GM19438 (cell line): ENCODE data around the gene NDUFB10.
"Not testable (repeated sequence)": the region's sequence is repeated elsewhere in the genome, so short reads cannot be mapped to it uniquely, and the experiment has no call there.

Experiments
- ATAC-seq: cut with Tn5 transposase; IDR thresholded peaks from one replicate; pipeline ENCODE4 v1.9.1; 2021; ENCODE audit warnings: low read depth; ENCODE audit not compliant: unreplicated experiment

Gene NDUFB10

DNA sequence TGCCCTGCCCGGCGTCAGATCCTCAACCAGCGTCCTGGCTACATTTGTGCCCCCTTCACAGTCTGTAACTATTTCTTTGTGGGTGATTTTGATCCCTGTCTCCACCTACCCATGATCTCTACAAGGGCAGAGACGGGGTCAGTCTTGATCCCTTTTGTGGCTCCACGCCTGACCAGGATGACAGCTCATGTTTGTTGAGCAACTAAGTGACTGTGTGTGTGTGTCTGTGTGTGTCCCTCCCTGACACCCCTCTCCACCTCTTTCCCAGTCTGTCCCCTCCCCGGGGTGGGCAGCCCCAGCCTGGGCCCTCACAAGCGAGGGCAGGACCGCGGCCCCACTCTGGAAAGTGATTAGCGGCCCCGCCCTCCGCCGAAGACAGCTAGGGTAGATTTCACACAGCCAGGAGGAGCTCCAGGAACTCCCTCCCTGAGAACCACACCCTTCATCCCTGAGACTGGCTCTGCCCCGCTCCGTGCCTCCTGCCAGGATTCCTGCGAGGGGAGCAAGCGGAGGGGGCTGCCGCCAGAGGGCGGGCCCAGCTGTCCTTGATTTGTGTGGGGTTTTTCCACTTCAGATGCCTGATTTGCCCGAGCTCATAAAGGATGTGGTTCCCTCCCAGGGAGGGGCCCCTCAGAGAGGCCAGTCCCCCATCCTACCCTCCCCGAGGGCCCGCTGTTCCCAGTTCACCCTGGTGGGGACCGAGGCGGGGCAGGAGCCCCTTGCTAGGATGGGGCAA, 35.9 kb upstream of the NDUFB10 start:
- ATAC-seq = no peak

DNA sequence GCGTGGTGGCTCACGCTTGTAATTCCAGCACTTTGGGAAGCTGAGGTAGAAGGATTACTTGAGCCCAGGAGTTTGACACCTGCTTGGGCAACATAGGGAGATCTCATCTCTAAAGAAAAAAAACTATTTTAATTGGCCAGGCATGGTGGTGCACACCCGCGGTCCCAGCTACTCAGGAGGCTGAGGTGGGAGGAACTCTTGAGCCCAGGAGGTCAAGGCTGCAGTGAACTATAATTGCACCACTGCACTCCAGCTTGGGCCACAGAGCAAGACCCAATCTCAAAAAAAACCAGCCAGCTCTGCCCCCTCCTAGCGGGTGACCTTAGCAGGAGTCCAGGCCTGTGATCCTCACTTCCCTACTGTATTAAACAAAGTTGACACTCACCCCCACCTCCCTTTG, 35.2 kb upstream of the NDUFB10 start:
- ATAC-seq = no peak

DNA sequence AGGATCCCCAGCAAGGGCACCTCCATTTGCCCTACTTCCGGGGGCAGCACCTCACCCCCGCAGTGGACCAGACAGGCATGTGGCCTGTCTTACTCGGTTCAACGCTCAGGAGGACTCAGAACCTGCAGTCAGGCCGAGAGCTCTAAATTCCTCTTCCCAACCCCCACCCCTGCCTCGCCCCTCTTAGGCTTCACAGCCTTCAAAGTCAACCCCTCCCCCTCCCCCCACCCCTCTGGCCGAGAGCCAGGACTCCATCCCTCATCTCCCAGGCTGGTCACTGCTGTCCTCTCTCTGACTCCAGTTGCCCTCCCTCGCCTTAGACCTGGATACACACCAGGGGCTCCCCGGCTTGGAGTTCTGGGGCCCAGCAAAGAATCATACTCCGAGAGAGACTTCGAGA, 33.1 kb upstream of the NDUFB10 start:
- no peak for ATAC-seq

DNA sequence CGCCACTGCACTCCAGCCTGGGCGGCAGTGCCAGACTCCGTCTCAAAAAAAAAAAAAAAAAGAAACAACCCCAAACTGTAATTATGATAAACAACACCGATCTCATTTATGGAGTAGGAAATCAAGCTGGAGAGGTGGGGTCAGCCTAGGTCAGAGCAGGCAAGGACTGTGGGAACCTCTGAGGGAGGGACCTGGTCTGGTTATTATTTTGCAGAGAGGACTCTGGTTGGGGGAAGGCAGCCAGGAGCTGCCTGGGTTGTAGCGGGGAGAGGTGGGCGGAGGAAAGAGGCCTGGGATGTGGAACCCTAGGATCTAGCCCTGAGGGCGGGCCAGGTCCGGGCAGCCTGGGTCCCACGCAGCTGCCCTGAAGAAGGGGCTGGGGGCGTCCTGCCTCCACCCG, 30.2 kb upstream of the NDUFB10 start:
- ATAC-seq = peak; percentile 29

DNA sequence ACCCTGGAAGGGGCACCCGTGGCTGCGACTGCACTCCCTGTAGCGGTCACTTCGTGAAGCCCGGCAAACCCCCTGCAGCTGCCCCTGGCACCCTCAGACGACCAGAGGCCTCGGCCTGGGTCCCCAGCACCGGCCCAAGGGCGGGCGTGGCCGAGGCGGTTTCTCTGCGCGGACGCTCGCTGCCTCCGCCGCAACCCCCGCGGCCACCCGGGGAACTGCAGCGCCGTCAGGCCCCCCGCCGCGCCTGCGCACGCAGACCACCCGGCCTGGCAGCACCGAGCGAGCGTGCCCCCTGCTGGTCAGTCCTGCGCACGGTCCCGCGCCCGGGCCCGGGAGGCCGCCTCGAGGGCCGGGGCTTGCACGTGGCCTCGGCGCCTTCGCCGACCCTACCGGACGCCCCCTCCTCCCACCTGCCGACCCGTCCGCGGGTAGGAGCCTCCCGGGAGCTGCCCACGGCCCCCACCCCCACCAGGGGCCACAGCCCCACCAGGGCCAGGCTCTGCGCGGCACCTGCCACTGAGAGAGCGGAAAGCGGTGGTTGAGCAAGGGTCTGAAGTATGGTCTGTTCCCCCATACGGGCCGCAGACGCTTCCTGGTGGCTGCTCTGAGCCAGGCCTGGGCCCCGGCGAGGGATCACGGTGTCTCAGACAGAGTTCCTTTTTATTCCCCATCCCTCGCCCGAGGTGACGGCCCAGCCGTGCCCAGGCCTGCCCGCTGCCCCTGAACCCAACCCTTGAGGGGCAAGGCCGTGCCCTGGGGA, 29.6 kb upstream of the NDUFB10 start:
- peak; percentile 79 for ATAC-seq

DNA sequence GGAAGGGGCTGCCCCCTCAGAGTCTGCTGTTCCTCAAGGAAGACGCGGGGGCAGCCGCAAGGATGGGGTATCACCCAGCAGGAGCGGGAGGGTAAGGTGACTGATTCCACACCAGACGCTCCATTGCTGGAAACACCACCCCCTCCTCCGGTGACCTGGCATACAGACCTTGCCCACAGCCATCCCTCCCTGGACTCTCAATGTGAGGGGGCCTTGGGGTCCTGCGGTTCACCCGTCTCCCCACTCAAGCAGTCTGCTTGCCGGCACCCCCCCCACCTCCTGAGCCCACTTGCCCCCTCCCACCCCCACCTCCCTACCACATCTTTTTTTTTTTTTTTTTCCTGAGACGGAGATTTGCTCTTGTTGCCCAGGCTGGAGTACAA, 29.0 kb upstream of the NDUFB10 start:
- no peak for ATAC-seq

DNA sequence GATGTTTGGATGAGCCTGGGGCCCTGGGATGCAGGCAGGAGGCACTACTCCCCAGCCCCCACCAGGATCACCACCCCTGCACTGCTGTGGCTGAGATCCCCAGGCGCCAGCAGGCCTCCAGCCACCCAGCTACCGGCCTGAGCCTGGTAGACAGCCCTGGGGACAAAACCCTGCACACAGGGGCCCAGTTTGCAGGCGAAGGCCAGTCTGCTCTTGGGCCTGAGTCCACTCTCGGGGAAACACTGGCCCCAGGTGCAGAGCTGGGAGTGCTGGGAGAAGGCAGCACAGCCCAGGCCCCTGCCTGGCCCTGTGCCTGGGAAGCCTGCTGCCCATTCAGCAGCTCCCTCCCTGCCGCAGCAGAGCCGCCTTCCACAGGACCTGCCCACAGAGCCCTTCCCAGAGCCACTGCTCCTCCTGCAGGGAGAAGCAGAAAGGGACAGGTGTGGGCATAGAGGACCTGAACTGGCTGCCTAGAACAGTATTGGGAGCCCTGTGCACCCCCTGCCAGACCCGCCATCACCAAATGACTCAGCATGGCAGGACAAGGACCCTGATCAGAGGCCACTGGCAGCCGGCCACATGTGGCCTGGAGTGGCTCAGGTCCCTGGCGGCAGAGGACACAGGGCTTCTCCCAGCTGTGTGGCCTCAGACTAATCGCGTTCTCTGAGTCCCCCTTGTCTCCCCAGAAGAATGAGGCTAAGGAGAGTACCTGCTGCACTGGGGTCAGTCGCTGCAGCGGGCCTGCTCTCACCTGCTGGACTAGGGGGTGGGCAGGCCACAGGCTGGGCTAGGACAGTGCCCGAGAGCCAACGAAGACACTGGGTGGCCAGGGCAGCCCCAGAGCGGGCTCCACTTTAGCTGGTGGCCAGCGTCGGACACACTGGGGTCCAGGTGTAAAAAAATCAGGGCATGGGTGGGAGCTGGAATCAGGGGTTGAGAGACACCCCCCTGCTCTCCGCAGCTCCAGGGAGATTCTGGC, 27.0 kb upstream of the NDUFB10 start:
- no peak for ATAC-seq

DNA sequence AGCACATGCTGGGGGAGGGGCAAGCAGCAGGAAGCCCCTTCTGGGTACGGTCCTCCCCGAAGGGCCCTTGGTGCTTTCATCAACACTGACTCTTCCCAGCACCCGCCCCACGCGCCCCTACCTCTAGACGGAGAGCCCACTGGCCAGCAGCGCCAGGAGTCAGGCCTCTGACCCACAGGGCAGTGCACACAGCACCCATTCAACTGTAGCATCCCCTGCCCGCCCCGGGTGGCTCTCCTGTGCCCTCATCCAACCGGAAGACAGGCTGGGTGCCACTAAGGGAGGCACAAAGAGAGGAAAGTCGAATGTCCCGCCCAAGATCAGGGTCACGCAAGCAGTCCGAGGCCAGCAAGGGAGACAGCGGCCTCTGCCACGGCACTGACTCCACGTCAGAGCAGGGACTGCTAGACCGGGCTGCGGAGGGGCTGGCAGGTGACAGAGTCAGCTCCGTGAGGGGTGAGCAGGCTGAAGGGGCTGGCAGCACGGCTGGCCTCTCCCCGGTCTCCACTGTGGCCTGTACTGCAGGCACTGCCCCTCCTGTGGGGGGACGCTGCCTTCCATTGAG, 26.2 kb upstream of the NDUFB10 start:
- no peak for ATAC-seq

DNA sequence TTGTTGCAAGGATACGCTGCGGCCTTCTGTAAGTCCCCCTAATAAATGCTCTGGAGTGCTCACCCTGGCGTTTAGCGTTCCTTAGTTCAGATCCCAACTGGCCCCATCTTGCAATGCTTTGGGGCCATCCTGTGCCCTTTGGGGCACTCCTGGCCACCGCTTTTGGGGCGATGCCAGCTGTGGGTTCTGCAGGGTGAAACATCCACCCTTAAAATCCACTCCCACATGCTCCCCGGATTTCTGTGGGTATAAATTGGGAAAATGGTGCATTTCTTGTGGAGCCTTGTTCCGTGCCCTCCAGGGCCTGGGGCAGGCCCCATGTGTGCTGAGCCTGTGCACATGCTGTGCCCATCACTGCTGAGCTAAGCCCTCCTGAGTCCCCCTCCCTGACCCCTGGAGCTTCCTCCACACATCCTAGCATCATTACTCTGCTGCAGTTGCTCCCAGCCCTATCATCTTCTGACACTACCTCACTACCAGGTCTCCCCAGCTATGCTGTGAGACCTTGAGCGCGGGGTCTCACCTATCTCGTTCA, 22.3 kb upstream of the NDUFB10 start:
- ATAC-seq = no peak

DNA sequence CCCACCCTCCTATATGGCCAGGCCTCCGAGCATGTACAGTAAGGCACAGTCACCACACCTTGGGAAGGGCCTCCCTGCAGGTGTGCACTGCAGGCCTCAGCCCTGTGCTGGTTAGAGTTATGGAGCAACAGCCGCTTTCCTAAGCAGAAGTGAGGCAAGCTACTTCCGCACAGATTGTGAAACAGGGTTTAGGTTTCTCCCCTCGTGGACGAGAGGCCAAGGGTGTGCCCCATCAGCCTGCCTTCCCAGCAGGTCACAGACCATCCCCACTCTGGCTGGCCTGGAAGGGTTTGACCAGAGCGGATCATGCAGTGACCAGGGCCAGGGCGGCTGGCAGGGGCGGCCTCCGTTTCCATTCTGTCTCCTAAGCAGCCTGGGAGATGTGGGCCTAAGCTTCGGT, 21.0 kb upstream of the NDUFB10 start:
- ATAC-seq = no peak

DNA sequence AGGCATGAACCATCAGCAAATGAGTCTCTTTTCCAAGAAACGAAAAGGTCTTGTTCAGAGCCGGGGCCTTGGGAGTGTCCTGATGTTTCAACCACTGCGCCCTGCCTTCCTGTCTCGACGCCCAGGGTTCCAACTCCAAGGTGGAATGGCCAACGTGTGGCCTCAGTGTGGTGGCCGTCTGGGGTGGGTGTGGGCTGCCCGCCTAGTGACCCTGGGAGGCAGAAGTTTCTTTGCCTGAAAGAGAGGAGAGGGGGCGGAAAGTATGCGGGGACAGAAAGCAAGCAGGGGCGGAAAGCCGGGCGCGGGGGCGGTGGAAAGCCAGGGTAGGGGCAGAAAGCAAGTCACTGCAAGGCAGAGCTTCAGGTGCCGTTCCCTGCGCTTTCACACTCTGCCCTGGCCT, 20.4 kb upstream of the NDUFB10 start:
- ATAC-seq = no peak

DNA sequence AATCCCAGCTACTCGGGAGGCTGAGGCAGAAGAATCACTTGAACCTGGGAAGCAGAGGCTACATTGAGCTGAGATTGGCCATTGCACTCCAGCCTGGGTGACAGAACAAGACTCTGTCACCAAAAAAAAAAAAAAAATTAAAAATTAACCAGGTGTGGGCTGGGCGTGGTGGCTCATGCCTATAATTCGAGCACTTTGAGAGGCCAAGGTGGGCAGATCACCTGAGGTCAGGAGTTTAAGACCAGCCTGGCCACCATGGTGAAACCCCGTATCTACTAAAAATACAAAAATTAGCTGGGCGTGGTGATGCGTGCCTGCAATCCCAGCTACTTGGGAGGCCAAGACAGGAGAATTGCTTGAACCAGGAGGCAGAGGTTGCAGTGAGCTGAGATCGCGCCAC, 19.5 kb upstream of the NDUFB10 start:
- ATAC-seq = not testable (repeated sequence)

DNA sequence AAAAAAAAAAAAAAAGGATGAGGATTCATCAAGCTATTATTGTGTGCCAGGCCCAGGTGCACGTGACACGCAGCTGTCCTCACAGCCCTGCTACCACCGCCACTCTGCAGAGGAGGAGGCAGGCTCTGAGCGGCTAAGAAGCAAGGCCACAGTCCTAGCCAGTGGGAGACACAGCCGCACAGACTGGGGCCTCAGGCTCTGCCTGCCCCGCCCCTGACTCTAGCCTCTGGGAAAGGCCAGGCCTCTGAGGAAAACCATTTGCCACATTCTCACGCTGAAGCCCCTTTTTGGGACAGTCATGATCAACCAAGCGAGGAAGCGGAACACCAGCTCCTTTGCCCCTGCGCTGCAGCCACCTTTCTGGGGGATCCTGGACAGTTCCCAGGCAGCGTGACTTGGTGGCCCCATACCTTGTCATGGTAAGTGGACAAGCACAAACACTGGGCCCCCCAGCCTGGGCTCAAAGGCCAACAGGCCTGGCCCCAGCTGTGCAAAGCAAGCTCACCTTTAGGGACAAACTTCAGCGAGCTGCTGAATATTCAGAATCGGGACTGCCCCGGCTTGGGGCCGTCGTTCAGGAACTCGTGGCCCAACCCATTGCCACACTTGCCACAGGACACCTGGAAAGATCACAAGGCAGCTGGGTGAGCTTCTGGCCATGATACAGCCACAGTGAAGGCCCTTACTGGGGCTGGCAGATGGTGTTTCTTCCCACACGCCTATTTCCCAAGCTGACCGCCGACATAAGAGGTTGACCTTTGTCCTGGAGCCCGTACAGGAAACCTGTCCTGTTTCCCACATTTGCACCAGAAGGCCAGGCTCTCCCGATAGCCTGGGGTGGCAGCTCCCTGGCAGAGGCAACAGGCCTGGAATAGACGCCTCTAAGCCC, 18.8 kb upstream of the NDUFB10 start:
- ATAC-seq = no peak

DNA sequence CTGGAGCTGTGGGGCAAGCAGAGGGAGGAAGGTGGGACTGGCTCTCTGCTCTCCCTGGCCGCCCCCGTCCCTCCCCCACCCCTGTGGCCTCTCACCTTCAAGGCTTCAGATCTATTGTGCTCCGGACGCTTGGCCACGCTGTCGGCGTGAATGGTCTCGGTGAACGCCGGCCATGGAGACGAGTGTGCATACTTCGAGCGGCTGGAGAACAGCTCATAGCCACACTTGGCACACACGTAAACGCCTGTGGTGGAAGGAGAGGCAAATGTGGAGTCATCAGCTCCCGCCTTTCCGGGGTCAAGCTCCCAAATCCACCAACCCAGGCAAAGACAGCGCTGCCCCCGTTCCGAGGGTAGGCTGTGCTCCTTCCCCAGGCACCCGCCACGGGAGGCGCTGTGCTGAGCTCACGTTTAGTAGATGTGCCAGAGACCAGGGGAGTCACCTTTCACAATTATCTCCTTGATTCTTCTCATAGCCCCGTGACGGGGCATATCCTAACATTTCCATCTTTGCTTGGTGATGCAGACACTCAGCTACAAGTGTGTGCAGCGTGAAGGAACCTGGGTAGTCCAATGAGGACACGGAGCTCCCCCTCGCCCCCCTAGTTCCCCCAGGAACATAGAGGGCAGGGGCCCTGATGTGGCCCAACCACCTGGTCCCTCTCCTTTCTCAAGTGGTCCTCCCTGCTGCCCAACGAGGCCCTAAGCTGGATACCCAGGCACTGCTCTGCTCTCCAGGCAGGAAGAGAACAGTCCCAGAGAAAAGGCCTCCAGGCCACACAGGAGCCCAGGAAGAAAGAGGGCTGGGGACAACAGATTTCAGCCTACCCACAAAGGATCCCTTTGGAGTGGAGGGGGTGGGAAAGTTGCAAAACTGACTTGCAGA, 17.9 kb upstream of the NDUFB10 start:
- no peak for ATAC-seq

DNA sequence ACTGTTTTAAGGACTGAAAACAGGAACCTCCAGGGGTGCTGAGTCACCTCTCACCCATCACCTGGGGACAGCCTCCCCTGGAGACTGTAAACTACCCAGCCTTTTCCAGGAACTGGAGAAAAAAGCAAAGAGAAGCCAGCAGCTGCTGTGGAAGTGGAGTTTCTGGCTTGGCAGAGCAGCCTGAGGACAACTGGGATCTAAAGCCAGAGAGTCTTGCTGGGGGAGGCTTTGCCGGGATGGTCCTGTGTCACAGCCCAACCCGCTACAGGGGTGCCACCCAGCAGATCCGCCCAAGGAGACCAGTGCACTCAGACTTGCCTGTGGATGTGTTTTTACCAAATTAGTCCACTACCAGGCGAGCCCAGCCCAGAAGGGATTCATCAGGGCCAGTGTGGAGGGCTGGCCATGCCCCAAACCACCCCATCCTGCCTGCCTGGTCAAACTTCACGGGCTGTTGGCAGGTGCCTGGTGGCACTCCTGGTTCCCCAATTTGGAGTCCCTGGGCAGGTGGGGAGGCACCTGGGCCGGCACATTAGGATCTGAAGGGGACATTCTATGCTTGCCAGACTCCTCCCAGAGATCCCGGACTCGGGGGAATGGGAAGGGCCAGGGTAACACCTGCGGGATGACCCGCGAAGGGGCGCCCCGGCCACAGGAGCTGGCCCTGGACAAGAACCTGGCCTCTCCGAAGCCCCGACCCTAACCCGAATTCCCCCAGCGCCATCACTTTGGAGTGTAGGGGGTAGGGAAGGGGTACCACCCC, 17.1 kb upstream of the NDUFB10 start:
- no peak for ATAC-seq

DNA sequence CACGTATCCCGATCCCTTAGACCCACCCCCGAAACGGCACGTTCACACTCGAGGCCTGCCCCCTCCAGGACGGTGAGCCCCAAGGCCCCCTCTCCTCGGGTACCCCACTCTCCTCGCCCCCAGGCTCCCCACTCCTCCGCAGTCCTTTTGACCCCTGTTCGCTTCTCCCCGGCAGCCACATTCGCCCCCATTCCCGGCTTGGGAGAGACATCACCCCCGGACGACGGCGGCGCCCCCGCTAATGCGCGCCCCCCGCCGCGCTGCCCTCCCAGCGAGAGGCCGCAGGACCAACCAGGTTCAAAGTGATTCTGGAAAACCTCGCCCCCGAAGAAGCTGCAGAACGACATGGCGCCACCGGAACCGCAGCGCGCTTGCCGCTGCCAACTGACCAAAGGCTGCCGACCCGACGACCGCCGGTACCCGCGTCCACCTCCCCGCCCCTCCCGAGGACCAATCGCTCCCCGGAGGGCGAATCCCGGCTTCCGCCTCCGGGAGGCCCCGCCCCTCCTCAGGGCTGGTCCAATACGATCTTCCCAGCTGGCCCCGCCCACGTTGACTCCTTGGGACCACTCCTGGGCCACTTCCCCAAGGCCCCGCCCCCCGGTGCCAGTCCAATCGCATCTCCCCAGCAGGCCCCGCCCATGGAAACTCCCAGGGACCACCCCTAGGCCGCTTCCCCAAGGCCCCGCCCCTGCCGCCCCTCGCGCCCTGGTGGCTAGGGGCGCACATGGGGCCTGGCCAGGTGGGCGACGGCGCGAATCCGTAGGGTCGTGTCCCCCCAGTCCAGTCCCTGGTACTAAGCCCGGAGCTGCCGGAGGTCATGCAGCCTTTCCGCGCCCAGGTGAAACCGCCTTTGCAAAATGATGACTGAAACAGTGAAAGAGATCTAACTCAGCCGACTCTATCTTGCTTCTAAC, 16.3 kb upstream of the NDUFB10 start, which contains the start of gene MSRB1:
TSS of gene MSRB1 (minus strand) at position 390 of the 917 bp plus-strand sequence. CDS start at position 347, 43 bp downstream.
- ATAC-seq = peak; percentile 93
